ENCODE data around the gene ZBTB16.

GRCh38 chr11:114079511-114080065 is 20.1 kb downstream of the ZBTB16 start:
- no peak for TF ChIP-seq FOXA1 (IDR thresholded peaks at IDR 0.05)
- no peak for TF ChIP-seq PKNOX1 (IDR thresholded peaks at IDR 0.05)
- TF ChIP-seq FOXM1 (IDR thresholded peaks at IDR 0.05; ENCODE audit: borderline replicate concordance), result no peak
- TF ChIP-seq NFRKB (IDR thresholded peaks at IDR 0.05), result no peak
- no peak for TF ChIP-seq SP1 (IDR thresholded peaks at IDR 0.05)
- no peak for TF ChIP-seq BHLHE40 (IDR thresholded peaks at IDR 0.05; ENCODE audit: borderline replicate concordance)
- no peak for TF ChIP-seq ELF4 (IDR thresholded peaks at IDR 0.05)
- TF ChIP-seq TARDBP (IDR thresholded peaks at IDR 0.05), result no peak
- TF ChIP-seq FOXK2 (IDR thresholded peaks at IDR 0.05), result no peak
- TF ChIP-seq HDGF (IDR thresholded peaks at IDR 0.05; ENCODE audit: borderline replicate concordance), result no peak
- TF ChIP-seq SUZ12 (IDR thresholded peaks at IDR 0.05), result no peak
- TF ChIP-seq ARNT (IDR thresholded peaks at IDR 0.05), result no peak
- no peak for TF ChIP-seq CTBP1 (IDR thresholded peaks at IDR 0.05; ENCODE audit: borderline replicate concordance)
- no peak for TF ChIP-seq ZNF384 (IDR thresholded peaks at IDR 0.05)

All from HEK293T (cell line).